K562 (cell line): Measurements from ENCODE around the gene ABCB9.
A peak's percentile ranks its signal among the peaks of the same experiment; 100 is the strongest.

ENCODE experiments used
- ARID2 ChIP-seq: fragments of 450-650 bp; IDR thresholded peaks from 2 replicates; pipeline ENCODE4 v1.6.1; 2017; ENCODE audit warnings: antibody characterized with exemption, mild to moderate bottlenecking
- CBX8 ChIP-seq: fragments of 200-600 bp; sonication (generic); IDR thresholded peaks from 2 replicates; pipeline ENCODE4 v1.6.1; 2012; ENCODE audit warnings: borderline replicate concordance, mixed run types, low read depth, mild to moderate bottlenecking, moderate library complexity, mixed read lengths, low read length, control low read depth, inconsistent platforms; ENCODE audit not compliant: poor library complexity, severe bottlenecking; ENCODE audit errors: extremely low read depth
- EP400 ChIP-seq: fragments of 450-650 bp; IDR thresholded peaks from 2 replicates; pipeline ENCODE4 v1.6.1; 2017; ENCODE audit warnings: antibody characterized with exemption, mild to moderate bottlenecking, moderate library complexity
- GTF3C2 ChIP-seq: IDR thresholded peaks from 3 replicates; pipeline ENCODE4 v1.6.1; 2011; ENCODE audit warnings: borderline replicate concordance, mild to moderate bottlenecking, moderate library complexity; ENCODE audit not compliant: insufficient read length; ENCODE audit errors: extremely low read depth
- HNRNPLL ChIP-seq: fragments of 200-400 bp; formaldehyde crosslinking; IDR thresholded peaks from 2 replicates; pipeline ENCODE4 v1.6.1; 2017; ENCODE audit warnings: low read length, low read depth, mild to moderate bottlenecking; ENCODE audit not compliant: poor library complexity, severe bottlenecking
- MYC ChIP-seq, 2 experiments: fragments of 250-450 bp in 1 of 2; sonication (Bioruptor Pico) in 1 of 2; IDR thresholded peaks; 2 replicates each; pipeline versions ENCODE4 v1.5.1 to v1.6.1; 2012 to 2021; ENCODE audit warnings: low read depth in 2 of 2, borderline replicate concordance in 1 of 2, improper control_type of control experiment in 1 of 2, low read length in 1 of 2, mild to moderate bottlenecking in 1 of 2, moderate library complexity in 1 of 2
- POLR2A ChIP-seq: fragments of 450-650 bp; conservative IDR thresholded peaks from 2 replicates; pipeline ENCODE4 v1.6.1; 2016
- SMARCA4 ChIP-seq: fragments of 450-650 bp; IDR thresholded peaks from 2 replicates; pipeline ENCODE4 v1.6.1; 2016
- ZNF239 ChIP-seq: fragments of 250-450 bp; sonication (Bioruptor Pico); IDR thresholded peaks from 2 replicates; pipeline ENCODE4 v1.4.0; 2020; ENCODE audit warnings: mild to moderate bottlenecking
- ZNF561 ChIP-seq: fragments of 450-650 bp; formaldehyde crosslinking; conservative IDR thresholded peaks from 2 replicates; pipeline ENCODE4 v1.4.0; 2020; ENCODE audit warnings: mild to moderate bottlenecking, moderate library complexity
- TF ChIP-seq, protein P1 (sequence below), 3 experiments: IDR thresholded peaks in 2 of 3; conservative IDR thresholded peaks in 1 of 3; 2 replicates each; pipeline ENCODE4 v1.5.1; 2011 to 2012; ENCODE audit warnings: low read length in 3 of 3, mild to moderate bottlenecking in 3 of 3, control low read depth in 2 of 3, improper control_type of control experiment in 1 of 3, inconsistent platforms in 1 of 3, low read depth in 1 of 3, mixed read lengths in 1 of 3, moderate library complexity in 1 of 3; ENCODE audit not compliant: insufficient read depth in 2 of 3

- TF ChIP-seq HNRNPLL (no peak), CBX8 (no peak), ZNF561 (CRISPR knock-in tag) (no peak), POLR2A (0 out of 2 replicates have a peak, but pooled peaks have one; percentile 28), GTF3C2 (no peak), ZNF239 (no peak), ARID2 (no peak), MYC (IDR thresholded peaks at IDR 0.05; ENCODE audit: low read depth, low read length) (peak; percentile 37; the same call in 1 of the 2 replicates), MYC (CRISPR knock-in tag; IDR thresholded peaks at IDR 0.05; ENCODE audit: borderline replicate concordance, low read depth) (no peak), SMARCA4 (peak; percentile 94), EP400 (peak; percentile 46)
- TF ChIP-seq, protein P1, sequence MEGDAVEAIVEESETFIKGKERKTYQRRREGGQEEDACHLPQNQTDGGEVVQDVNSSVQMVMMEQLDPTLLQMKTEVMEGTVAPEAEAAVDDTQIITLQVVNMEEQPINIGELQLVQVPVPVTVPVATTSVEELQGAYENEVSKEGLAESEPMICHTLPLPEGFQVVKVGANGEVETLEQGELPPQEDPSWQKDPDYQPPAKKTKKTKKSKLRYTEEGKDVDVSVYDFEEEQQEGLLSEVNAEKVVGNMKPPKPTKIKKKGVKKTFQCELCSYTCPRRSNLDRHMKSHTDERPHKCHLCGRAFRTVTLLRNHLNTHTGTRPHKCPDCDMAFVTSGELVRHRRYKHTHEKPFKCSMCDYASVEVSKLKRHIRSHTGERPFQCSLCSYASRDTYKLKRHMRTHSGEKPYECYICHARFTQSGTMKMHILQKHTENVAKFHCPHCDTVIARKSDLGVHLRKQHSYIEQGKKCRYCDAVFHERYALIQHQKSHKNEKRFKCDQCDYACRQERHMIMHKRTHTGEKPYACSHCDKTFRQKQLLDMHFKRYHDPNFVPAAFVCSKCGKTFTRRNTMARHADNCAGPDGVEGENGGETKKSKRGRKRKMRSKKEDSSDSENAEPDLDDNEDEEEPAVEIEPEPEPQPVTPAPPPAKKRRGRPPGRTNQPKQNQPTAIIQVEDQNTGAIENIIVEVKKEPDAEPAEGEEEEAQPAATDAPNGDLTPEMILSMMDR (IDR thresholded peaks at IDR 0.05 in 2 of 3, conservative IDR thresholded peaks at IDR 0.05 in 1 of 3; ENCODE audit: insufficient read depth in 2 of 3, low read depth in 1 of 3, low read length in 3 of 3): no peak
Observed at GRCh38 chr12:122886851-122887818, 79.1 kb downstream of the ABCB9 start.
